HL-60 (cell line): Measurements from ENCODE around the gene METTL2A.
A peak's percentile ranks its signal among the peaks of the same experiment; 100 is the strongest.
"Not testable (repeated sequence)": the region's sequence is repeated elsewhere in the genome, so short reads cannot be mapped to it uniquely, and the experiment has no call there.

Experiments
- DNase-seq, 2 experiments: peaks; one replicate each; pipeline ENCODE4 v3.0.0-alpha.2; 2010 to 2020; ENCODE audit warnings: low read depth in 1 of 2, low spot score in 1 of 2
- H3K27ac ChIP-seq: fragments of 250-450 bp; sonication (Bioruptor Pico); replicated peaks from 2 replicates; pipeline ENCODE4 v1.5.1; 2020; ENCODE audit warnings: mild to moderate bottlenecking, moderate library complexity
- H3K27me3 ChIP-seq: fragments of 250-450 bp; sonication (Bioruptor Pico); 2 replicates; pipeline ENCODE4 v1.5.1; 2021; ENCODE audit warnings: mild to moderate bottlenecking, moderate library complexity; ENCODE audit not compliant: insufficient read depth, poor library complexity, severe bottlenecking
- H3K4me3 ChIP-seq: replicated peaks from 2 replicates; pipeline ENCODE4 v1.5.1; 2011; ENCODE audit warnings: mild to moderate bottlenecking, control low read depth, low read length; ENCODE audit not compliant: insufficient read depth
- GABPA ChIP-seq: IDR thresholded peaks from 2 replicates; pipeline ENCODE4 v1.6.1; 2012; ENCODE audit warnings: low read depth
- POLR2AphosphoS5 ChIP-seq: IDR thresholded peaks from 2 replicates; pipeline ENCODE4 v1.6.1; 2012; ENCODE audit warnings: low read depth
- SPI1 ChIP-seq: IDR thresholded peaks from 2 replicates; pipeline ENCODE4 v1.6.1; 2012; ENCODE audit warnings: low read depth, mild to moderate bottlenecking, borderline replicate concordance
- TF ChIP-seq, protein P1 (sequence below): IDR thresholded peaks from one replicate; pipeline ENCODE4 v1.5.1; 2011; ENCODE audit warnings: low read length, control low read depth, inconsistent platforms; ENCODE audit not compliant: insufficient read depth
- TF ChIP-seq, protein P2 (sequence below): IDR thresholded peaks from 2 replicates; pipeline ENCODE4 v1.6.1; 2012; ENCODE audit warnings: low read depth; ENCODE audit not compliant: insufficient replicate concordance

Gene METTL2A

DNA sequence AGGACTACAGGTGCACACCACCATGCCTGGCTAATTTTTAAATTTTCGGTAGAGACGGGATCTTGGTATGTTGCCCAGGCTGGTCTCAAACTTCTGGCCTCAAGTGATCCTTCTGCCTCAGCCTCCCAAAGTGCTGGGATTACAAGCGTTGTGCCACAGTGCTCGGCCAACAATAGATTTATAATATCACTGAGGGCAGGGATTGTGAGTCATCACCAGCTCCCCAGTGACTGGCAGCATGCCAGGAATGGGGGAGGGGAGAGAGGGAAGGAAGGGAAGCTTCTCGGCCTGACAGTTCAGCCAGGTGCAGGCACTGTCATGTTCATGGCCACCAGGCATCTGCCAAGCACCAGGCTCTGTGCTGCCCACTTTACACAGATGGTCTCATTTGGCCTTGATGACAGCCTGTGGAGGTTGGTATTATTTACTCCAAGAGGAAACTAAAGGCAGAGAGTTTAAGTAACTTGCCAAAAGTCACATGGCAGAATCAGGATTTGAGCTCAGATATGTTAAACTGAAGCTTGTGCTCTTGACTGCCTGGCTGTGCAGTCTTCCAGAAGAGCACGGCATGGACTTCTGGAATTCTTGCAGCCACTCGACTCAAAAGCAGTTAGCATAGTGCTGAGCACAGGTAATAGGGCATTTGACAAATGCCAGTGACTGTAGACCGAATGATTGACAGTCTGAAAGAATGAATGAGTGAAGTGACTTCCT is 47.1 kb downstream of the METTL2A start:
- not testable (repeated sequence) for H3K27ac ChIP-seq

DNA sequence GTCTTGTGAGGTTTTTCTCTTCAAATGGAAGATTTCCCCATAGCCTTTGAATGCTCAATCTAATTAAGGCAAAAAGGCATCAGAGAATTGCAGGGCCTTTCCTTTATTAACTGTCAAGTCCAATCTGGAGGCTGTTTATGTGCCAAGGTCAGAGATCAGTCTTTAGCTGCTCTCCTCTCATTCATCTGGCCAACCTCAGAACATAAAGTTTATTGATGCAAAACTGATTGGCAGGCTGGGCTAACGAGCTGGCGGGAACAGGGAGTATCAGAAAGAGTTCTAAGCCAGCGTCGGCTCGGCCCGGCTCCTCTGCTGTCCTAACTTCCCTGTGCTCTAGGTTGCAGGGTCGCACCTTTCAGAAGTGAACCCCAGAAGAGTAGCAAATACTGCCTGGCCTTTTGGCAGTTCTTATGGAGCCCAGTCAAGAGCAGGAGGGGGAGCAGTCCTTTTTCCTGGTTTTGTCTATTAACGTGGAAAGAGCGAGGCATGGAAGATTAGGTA is 47.7 kb downstream of the METTL2A start:
- DNase-seq, H3K4me3 ChIP-seq, H3K27me3 ChIP-seq, H3K27ac ChIP-seq: not testable (repeated sequence)

More for the DNA sequence above, 47.1 kb downstream of the METTL2A start:
- peak; percentile 87 for TF ChIP-seq POLR2AphosphoS5
- peak; percentile 75 to 87 for DNase-seq
- not testable (repeated sequence) for H3K27me3 ChIP-seq, H3K4me3 ChIP-seq

DNA sequence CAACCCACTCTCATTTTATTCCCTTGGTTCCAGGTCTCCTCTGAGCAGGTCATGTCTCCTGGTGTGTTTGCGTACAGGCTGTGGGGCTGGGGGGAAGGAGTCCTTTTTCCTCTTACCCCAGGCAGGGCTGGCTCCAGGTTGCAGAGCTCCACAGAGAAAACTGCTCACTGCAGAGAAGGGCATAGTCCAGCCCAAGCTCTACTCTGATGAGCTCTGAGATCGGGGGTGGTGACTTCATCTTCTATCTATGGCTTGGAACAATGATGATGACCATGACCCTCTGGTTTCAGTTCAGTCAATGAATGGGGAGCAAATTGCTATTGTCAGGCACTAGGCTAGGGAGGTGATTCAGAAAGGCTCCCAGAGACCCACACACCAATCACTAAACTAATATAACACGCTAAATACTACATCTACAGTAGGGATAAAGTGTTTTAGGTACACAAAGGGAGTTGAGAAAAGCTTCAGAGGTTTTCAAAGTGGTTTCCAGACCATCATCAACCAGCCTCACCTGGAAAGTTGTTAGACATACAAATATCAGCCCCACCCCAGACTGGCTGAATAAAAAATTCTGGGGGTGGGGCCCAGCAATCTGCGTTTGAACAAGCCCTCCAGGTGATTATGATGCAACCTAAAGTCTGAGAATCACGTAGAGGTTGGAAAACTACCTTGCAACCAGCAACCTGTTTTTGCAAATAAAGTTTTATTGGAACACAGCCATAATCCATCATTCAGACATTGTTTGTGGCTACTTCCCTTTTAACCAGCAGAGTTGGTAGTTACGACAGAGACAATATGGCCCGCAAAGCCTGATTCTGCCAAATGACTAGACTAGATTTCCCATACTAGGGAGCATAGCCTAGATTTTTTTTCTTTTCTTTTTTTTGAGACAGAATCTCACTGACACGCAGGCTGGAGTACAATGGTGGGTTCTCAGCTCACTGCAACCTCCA is 49.6 kb downstream of the METTL2A start:
- peak in 1 of 2 experiments; percentile 45 for DNase-seq
- H3K27ac ChIP-seq, H3K27me3 ChIP-seq, H3K4me3 ChIP-seq: not testable (repeated sequence)

DNA sequence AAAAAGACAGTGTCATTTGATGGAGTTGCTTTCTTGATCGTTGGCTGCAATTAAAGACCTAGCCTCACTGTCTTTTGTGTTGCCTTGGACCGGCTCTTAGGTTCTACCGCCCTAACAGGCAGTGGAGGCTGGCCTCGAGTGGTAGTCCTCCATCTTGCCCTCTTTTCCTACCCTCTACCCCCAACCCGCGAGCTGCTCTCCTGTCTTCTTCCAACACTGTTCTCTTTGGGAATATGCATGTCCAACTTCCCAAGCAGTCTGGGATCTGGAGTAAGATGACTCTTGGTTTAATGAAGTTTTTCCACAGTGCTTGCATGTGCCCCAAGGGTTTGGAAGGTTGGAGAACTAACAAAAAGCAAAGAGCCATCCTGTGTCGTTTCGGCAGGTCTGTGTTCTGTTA is 53.4 kb downstream of the METTL2A start:
- DNase-seq, H3K27ac ChIP-seq, H3K4me3 ChIP-seq, H3K27me3 ChIP-seq: not testable (repeated sequence)

DNA sequence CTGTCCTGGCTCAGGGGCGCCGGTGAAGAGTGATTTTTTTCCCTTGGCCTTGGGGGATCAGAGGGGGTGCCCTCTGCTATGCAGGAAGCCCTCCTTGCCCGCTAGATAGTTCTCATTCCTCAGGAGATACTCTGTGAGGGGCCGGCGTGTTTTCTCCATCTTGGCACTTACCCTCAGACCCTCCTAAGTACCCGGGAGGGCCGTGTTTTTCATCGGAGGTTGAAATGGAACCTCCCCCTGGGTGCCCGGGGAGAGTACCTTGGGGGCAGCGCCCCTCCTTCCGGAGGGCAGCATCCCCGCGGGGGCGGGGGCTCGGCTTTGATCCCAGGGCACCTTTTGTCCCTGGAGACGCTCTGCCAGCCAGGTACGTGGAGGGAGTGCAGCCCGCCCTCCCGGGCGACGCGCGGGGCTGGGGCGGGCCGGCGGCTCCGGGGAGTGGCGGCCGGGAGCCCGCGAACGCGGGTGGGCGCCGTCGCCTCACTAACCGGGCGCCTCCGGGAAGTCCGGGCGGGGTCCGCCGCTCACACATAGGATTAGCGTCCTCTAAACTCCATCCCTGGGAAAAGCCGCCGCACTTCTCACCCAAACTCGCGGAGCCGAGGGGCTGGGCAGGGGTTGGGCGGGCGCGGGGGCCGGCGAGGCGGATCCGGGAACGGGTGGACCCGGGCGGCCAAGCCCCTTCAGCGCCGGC is 54.2 kb downstream of the METTL2A start:
- not testable (repeated sequence) for H3K27ac ChIP-seq, H3K27me3 ChIP-seq
- H3K4me3 ChIP-seq: peak overlapping the region; percentile 46
- peak in 1 of 2 experiments; percentile 4 for DNase-seq

DNA sequence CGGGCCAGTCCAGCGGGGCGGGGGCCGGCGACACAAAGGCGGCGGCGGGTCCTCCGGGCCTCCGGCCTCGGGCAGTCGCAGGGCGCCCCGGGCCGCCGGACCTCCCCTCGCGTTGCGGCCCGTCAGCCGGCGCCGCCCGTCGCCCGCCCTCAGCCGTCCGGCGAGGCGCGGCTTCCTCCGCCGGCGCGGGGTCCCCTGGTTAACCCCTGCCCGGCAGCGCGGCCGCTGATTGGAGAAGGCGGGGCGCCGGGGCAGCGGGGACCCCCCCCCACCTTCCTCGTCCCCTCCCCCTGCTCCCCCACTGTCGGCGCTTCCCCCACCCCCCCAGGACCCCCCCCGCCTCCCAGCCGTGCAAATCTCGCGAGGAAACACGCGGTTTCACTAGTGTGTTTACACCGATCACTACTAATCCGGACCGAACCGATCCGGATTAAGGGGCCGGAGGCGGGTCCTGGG is 54.8 kb downstream of the METTL2A start, which contains the start of gene TLK2:
TLK2 (plus strand) TSS at position 402 of the 456 bp plus-strand sequence. CDS start 2,301 bp downstream, outside the sequence.
- peak; percentile 50 to 59 for DNase-seq
- Histone ChIP-seq H3K27me3 (no peaks in the 10 kb centered on the region), H3K27ac (peak within 1 kb of the TSS; percentile 78), H3K4me3 (peak within 1 kb of the TSS; percentile 49)
- no peak for TF ChIP-seq POLR2AphosphoS5
- no peak for TF ChIP-seq SPI1
- TF ChIP-seq, protein P1, sequence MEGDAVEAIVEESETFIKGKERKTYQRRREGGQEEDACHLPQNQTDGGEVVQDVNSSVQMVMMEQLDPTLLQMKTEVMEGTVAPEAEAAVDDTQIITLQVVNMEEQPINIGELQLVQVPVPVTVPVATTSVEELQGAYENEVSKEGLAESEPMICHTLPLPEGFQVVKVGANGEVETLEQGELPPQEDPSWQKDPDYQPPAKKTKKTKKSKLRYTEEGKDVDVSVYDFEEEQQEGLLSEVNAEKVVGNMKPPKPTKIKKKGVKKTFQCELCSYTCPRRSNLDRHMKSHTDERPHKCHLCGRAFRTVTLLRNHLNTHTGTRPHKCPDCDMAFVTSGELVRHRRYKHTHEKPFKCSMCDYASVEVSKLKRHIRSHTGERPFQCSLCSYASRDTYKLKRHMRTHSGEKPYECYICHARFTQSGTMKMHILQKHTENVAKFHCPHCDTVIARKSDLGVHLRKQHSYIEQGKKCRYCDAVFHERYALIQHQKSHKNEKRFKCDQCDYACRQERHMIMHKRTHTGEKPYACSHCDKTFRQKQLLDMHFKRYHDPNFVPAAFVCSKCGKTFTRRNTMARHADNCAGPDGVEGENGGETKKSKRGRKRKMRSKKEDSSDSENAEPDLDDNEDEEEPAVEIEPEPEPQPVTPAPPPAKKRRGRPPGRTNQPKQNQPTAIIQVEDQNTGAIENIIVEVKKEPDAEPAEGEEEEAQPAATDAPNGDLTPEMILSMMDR: no peak
- no peak for TF ChIP-seq GABPA
- TF ChIP-seq, protein P2, sequence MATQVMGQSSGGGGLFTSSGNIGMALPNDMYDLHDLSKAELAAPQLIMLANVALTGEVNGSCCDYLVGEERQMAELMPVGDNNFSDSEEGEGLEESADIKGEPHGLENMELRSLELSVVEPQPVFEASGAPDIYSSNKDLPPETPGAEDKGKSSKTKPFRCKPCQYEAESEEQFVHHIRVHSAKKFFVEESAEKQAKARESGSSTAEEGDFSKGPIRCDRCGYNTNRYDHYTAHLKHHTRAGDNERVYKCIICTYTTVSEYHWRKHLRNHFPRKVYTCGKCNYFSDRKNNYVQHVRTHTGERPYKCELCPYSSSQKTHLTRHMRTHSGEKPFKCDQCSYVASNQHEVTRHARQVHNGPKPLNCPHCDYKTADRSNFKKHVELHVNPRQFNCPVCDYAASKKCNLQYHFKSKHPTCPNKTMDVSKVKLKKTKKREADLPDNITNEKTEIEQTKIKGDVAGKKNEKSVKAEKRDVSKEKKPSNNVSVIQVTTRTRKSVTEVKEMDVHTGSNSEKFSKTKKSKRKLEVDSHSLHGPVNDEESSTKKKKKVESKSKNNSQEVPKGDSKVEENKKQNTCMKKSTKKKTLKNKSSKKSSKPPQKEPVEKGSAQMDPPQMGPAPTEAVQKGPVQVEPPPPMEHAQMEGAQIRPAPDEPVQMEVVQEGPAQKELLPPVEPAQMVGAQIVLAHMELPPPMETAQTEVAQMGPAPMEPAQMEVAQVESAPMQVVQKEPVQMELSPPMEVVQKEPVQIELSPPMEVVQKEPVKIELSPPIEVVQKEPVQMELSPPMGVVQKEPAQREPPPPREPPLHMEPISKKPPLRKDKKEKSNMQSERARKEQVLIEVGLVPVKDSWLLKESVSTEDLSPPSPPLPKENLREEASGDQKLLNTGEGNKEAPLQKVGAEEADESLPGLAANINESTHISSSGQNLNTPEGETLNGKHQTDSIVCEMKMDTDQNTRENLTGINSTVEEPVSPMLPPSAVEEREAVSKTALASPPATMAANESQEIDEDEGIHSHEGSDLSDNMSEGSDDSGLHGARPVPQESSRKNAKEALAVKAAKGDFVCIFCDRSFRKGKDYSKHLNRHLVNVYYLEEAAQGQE: no peak

DNA sequence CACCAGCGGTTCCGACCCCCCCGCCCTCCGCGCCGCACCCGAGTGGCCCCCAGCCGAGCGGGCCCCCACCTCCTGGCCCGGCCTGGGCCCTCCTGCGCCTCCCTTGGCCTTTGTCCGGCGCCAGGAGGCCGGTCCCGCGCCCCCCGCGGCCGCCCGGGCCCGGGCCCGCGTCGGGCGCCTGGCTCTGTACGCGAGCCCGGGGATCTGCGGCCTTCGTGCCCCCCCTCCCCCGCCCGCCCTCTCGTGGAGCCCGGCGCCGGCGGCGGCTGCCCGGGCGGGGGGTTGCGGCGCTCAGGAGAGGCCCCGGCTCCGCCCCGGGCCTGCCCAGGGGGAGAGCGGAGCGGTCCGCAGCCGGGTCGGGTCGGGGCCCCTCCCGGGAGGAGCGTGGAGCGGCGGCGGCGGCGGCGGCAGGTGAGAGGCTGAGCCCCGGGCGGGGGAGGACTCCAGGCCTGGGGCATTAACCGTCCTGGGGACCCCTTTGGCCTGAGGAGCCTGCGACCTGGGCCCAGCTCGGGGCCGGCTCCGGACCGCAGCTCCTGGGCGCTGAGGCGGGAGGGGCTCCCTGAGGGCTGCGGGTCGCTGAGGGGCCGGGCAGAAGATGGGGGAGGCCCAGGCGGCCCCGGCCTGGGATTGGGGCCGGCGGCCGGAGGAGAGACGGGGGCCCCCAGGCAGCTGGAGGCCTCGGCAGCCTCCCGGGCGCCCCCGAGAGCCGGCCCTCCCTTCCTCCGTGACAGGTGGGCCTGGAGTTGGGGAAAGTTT is 55.4 kb downstream of the METTL2A start:
- H3K4me3 ChIP-seq: peak overlapping the region; percentile 49
- DNase-seq, H3K27me3 ChIP-seq: not testable (repeated sequence)
- H3K27ac ChIP-seq: peak overlapping the region; percentile 78

DNA sequence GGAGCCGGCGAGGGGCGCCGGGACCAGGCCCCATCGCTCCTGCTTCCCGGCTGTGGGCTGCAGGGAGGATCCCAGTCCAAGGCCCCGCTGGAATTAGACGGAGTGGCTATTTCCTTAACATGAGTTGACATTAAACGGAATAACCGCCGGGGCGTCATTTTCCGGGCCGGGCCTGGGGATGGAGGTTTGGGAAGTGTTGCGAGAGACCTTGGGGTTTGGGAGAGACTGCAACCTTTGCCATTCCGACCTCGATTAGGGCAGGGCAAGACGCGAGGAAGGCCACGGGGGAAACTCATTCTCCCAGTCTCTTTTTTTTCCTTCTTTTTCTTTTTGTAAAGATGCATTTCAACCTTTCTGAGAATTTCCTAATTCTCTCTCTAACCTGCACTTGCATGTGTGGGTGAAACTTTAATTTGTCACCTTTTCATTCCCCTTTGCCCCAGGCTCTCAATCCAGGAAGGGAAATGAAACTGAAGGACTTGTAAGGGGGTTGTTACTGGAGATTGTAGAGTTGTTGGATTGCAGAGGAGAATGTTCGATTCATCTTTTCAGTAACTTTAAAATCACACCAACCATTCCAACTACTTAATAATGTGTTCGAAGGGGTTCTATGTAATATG is 56.1 kb downstream of the METTL2A start:
- not testable (repeated sequence) for H3K27me3 ChIP-seq
- DNase-seq: peak in 1 of 2 experiments; percentile 40
- peak overlapping the region; percentile 78 for H3K27ac ChIP-seq
- peak overlapping the region; percentile 49 for H3K4me3 ChIP-seq

DNA sequence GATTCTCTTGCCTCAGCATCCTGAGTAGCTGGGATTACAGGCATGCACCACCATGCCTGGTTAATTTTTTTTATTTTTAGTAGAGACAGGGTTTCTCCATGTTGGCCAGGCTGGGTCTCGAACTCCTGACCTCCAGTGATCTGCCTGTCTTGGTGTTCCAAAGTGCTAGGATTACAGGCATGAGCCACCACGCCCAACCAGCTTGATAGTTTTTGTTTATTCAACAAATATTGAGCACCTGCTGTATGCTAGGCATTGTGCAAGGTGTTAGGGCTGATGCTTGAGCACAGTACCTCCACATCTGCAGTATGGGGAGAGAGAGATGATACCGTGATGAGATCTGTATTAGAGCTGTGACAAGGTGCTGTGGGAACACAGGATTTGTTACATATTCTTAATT is 58.9 kb downstream of the METTL2A start:
- H3K27ac ChIP-seq, H3K27me3 ChIP-seq, H3K4me3 ChIP-seq, DNase-seq: not testable (repeated sequence)
